Epithelial cell of alveolus of lung (primary cell): ENCODE data around the gene LGALS1. TPM values are rescaled to one million over a fixed set of nuclear protein-coding genes. Genes with fewer than 3 reads are reported as not detected.

Experiments
- total RNA-seq: library from RNA; depleted of rRNA; stranded (reverse); fragments of >200 nt; gene quantifications from 2 replicates; pipeline ENCODE4 v1.2.1, GENCODE V29; 2015

Gene LGALS1
- total RNA-seq = 5,976 and 9,609 TPM in 2 replicates

DNA sequence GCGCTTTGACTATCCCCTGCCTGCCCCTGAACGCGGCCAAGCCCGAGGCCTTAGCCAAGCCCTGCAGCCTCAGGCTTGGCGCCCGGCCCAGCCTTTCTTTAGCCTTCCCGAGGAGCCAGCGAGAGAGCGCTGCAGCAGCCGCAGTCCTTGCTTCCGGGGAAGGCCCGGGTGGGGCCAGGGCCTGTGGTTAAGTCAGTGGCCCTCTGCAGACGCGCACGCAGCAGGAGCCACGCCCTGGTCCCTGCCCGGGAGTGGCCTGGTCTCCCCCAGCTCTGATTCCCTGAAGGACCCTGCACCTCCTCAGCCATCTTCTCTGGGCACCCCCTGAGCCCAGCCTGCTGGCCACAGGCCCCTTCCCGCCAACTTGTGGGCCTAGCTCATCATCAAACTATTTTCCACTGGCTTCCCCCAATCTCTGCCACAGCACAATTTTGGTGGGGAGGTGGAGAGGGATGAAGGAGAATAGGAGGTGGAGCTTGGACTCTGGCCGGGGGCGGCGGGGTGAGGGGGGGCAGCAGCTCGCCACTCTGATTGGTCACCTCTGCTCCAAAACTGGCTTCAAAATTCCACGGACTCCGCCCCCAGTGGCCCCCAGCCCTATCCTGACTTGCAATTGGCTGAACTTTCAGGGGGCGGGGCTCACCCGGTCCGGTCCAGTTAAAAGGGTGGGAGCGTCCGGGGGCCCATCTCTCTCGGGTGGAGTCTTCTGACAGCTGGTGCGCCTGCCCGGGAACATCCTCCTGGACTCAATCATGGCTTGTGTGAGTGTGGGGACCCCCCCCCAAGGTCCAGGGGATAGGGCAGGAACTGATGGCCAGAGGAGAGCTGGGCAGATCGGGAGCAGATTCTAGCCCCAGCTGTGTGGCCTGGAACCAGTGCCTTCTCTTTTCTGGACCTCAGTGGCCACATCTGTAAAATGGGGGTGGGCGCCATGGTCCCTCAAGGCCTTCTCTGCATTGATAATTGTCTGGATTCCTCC, at the start of gene LGALS1:
Gene LGALS1, plus strand, starts transcription at position 686 of the 979 bp plus-strand sequence. Its CDS starts 67 bp downstream, at position 753.

DNA sequence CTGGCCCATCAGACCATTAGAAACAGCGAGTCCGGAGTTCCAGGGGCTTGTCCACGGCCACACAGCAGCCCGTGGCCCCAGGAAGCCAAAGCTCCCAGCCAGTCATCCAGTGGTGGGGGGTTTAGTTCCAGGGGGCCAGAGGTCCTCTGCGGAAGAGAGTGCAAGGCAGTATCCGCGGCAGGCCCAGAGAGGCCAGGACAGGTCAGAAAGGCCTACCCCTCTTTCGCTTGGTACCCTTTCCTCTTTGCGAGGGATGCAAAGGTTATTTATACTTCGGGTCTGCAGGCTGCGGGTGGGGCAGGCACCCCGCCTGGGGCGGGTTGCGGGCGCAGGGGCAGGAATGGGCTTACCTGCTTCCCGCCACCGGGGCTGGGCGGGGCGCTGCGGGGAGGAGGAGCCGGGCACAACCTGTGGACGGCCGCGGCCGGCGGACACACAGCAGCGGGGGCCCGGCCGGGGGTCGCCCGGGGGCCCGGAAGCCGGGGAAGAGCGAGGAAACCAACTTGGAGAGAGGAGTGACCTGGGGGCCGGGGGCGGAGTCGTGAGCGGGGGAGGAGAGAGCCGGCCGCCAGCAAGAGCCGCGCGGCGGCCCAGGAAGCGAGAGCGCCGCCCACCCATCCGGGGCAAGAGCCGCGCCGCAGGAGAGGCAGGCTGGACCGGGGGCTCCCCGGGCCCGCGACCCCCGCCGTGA, 36.2 kb upstream of the LGALS1 start, which contains the start of gene SH3BP1:
Gene SH3BP1, plus strand, starts transcription at position 600 of the 691 bp plus-strand sequence. CDS start 119 bp downstream, outside the sequence.

DNA sequence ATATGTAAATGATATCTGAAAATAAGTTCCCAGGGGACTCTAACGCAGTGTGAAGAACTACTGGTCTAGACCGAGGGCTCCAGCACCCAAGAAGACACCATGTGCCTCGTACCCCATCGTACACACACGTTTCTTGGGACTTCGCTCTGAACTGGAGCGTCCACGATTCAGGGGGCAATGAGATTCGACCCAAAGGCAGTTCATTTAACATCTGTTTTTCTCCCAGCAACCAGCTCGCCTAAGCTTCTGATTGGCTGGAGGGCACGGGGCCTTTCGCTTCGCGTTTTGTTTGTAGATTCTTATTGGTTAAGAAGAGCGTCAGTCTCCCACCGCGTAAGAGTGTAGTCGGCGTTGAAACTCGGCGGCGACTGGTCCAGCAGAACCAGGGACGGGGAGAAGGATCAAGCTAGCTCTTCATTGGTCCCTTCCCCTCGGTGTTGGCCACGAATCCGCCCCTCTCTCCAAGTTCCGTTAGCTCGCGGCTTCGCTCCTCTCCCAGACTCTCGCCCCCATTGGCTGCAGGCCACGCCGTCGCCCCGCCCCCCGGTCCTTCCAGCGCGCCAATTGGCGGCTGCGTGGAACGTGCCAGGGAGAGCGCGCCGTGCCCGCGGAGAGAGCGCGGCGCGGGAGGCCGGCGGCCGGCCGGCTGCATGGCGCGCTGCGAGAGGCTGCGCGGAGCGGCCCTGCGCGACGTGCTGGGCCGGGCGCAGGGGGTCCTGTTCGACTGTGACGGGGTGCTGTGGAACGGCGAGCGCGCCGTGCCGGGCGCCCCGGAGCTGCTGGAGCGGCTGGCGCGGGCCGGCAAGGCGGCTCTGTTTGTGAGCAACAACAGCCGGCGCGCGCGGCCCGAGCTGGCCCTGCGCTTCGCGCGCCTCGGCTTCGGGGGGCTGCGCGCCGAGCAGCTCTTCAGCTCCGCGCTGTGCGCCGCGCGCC, 17.0 kb upstream of the LGALS1 start, which contains the start of gene PDXP:
Gene PDXP, plus strand, starts transcription at position 591 of the 933 bp plus-strand sequence. Its CDS starts 60 bp downstream, at position 651.

DNA sequence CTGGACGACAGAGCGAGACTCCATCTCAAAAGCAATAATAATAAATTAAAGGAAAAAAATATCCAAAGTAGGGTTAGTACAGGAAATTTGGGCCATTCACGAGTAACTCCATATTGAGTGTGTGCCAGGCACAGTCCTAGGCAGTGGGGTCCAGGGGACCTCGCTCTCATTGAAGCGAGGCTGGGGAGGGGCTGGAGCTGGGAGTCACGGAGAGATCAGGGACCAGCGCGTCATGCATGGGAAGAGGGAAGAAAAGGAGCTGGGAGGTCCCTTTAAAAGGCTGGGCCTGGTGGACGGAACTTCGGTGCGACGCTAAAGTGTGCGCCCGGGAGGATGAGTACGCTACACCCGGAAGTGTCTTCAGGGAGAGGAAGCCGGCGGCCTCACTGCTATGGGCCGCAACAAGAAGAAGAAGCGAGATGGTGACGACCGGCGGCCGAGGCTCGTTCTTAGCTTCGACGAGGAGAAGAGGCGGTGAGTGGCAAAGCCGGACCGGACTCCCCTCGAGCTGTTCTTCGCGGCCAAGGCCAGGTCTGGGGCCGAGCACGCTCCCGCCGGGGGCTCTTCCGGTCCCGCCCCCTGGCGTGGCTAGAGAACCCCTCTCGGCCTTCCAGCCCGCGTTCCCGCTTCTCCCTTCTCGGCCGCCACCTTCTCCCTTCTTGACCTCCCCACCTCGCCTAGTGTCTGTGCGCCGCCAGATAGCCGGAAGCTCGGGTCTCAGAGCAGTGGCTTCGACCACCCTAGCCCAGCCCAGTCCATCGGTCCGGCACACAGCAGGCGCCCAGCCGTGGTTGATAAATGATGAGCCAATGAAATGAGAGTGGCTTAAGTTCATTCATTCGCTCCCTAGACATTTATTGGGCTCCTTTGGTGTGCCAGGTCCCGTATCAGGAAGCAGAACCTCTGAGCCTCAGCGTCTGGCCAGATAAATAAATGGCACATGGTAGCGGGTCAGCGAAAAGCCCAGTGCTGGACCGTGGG, 10.9 kb downstream of the LGALS1 start, which contains the start of gene NOL12:
Gene NOL12, plus strand, starts transcription at position 342 of the 981 bp plus-strand sequence. Its CDS starts 50 bp downstream, at position 392.

DNA sequence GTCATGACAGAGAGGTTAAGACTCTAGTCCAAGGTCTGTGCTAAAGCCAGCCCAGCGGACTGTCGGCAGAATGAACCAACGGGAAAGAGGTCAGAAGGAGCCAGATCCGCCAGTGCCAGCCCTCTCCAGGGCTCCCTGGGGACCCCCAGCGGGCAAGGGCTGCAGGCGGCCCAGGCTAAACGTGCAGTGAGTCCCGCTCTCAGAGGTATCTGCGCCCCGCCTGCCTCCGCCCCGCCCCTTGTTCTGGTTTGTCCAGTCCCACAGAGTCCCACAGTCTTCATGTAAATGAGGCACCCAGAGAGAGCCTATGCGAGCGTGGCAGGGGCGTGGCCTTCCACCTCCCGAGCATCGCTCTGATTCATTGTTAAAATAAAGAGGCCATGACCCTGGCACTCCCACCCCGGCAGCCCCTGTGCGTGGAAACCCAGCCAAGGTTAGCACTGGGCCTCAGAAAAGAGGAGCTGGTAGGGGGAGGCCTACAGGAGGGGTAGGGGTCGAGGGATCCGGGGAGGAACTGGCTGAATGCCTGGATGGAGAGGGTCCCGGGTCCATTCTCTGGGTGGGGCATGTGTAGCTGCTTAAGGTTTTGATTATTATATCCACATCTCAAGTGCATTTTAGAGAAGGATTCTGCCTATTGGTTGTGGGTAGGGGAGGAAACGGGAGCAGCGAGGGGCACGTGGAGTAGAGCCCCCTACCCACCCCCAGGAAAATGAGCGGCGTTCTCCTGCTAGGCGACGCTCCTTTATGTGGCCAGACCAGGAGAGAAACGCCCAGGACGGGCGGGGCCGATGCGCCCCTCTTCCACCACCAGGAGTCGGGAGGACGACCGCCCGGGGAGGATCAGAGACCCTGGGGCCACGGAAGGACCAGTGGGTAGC, 21.5 kb downstream of the LGALS1 start, which contains the start of gene TRIOBP:
Gene TRIOBP, plus strand, starts transcription at position 392 of the 881 bp plus-strand sequence. CDS start 4,318 bp downstream, outside the sequence.

Other genes starting within 250 kb of the LGALS1 start
- gene ELFN2, start 248.2 kb upstream of the LGALS1 start, total RNA-seq = 1.4 and 4.0 TPM in 2 replicates
- 1.9 TPM in 1 of 2 replicates, not detected in the other for gene MFNG, start 189.3 kb upstream of the LGALS1 start, total RNA-seq
- gene CARD10, start 156.2 kb upstream of the LGALS1 start, total RNA-seq = 3.4 and 15.0 TPM in 2 replicates
- 58.1 and 61.1 TPM in 2 replicates for gene CDC42EP1, start 115.2 kb upstream of the LGALS1 start, total RNA-seq
- not detected in 2 replicates for gene LGALS2, start 95.5 kb upstream of the LGALS1 start, total RNA-seq
- gene GGA1, start 66.8 kb upstream of the LGALS1 start, total RNA-seq = 29.4 and 35.7 TPM in 2 replicates
- 21.2 and 25.3 TPM in 2 replicates for gene SH3BP1, start 36.0 kb upstream of the LGALS1 start, total RNA-seq
- 18.6 and 24.4 TPM in 2 replicates for gene PDXP, start 16.9 kb upstream of the LGALS1 start, total RNA-seq
- 15.0 and 23.2 TPM in 2 replicates for gene NOL12, start 10.7 kb downstream of the LGALS1 start, total RNA-seq
- gene TRIOBP, start 21.4 kb downstream of the LGALS1 start, total RNA-seq = 56.2 and 98.1 TPM in 2 replicates
- gene GCAT, start 132.3 kb downstream of the LGALS1 start, total RNA-seq = 20.2 and 35.9 TPM in 2 replicates
- gene GALR3, start 147.7 kb downstream of the LGALS1 start, total RNA-seq = not detected in 2 replicates
- 30.6 and 47.8 TPM in 2 replicates for gene ANKRD54, start 168.7 kb downstream of the LGALS1 start, total RNA-seq
- 467 and 631 TPM in 2 replicates for gene EIF3L, start 173.8 kb downstream of the LGALS1 start, total RNA-seq
- gene MICALL1, start 230.7 kb downstream of the LGALS1 start, total RNA-seq = 10.7 and 21.2 TPM in 2 replicates